Dermis microvascular lymphatic vessel endothelial cell (primary cell): ENCODE data around the gene BOLA1. TPM values are rescaled to one million over a fixed set of nuclear protein-coding genes. Genes with fewer than 3 reads are reported as not detected.
"Not testable (repeated sequence)": the region's sequence is repeated elsewhere in the genome, so short reads cannot be mapped to it uniquely, and the experiment has no call there.

ENCODE experiments used
- DNase-seq, 2 donors: peaks; one replicate each; pipeline versions ENCODE4 v3.0.0 to v3.0.0-alpha.2; 2010; ENCODE audit warnings: low read depth in 2 of 2
- total RNA-seq: library from RNA; depleted of rRNA; stranded (reverse); fragments of >200 nt; gene quantifications from 2 replicates; pipeline ENCODE4 v1.2.1, GENCODE V29; 2014

BOLA1 gene
- total RNA-seq, 1 donor from 2014 or later, result 6.0 TPM

DNA sequence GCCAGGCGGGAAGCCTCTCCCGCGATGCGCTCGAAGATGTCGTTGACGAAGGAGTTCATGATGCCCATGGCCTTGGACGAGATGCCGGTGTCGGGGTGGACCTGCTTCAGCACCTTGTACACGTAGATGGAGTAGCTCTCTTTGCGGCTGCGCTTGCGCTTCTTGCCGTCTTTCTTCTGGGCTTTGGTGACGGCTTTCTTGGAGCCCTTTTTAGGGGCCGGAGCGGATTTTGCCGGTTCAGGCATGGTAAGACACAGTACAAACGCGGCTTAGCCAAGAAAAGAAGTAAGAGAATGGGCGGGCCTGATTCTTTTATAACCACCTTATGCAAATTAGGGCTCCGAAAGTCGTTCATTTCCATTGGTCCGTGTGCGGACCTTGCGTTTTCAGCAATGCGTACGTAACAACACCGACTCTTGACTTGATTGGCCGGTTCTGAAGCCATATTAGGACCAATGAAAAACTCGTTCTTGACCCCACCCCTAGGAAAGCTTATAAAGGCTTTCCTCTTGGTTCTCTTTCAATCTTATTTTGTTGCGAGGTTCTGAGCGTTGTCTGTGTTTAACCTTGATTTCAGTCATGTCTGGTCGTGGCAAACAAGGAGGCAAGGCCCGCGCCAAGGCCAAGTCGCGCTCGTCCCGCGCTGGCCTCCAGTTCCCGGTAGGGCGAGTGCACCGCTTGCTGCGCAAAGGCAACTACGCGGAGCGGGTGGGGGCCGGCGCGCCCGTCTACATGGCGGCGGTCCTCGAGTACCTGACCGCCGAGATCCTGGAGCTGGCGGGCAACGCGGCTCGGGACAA, 12.8 kb upstream of the BOLA1 start:
- DNase-seq, result peak; percentile 99

- not testable (repeated sequence) for DNase-seq
Observed at GRCh38 chr1:149887196-149887455, 12.2 kb upstream of the BOLA1 start.

- DNase-seq, result peak; percentile 98 to 99
Observed at GRCh38 chr1:149887456-149888246, 11.7 kb upstream of the BOLA1 start.

DNA sequence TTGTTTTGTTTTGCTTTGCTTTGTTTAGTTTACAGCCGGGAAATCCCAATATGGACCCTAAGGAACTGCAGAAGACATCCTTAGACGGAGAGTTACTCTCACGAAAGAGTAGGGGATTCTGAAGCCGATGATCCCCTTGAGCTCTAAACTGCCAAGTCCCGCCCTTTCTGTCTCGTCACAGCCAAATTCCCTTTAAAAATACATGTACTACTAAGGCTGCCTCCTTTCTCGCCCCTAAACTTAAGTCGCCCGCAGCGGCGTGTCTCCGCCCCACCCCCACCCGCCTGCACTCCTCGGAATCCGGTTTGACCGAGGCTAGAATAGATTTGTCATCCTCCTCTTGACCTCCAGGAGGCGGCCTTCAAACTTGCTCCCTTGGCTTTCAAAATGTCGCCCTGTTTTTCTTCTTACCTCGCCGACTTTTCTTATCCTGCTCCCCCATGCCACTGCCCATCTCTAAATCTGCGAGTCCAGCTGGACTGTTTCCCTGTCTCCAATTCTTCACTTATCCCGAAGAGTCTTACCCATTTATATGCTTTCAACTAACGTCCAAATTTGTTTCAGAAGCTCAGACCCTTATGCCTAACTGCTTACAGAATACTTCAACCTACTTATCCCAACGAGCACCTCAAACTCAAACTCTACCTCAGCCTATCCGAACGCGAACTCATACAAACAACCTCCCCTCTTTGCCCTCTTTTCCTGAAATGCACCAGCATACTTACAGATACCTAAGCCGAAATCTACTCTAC, 10.9 kb upstream of the BOLA1 start:
- DNase-seq, result peak; percentile 40 to 82

- DNase-seq, result peak in 1 of 2 donors; percentile 47
Observed at GRCh38 chr1:149888999-149889289, 10.4 kb upstream of the BOLA1 start.

DNA sequence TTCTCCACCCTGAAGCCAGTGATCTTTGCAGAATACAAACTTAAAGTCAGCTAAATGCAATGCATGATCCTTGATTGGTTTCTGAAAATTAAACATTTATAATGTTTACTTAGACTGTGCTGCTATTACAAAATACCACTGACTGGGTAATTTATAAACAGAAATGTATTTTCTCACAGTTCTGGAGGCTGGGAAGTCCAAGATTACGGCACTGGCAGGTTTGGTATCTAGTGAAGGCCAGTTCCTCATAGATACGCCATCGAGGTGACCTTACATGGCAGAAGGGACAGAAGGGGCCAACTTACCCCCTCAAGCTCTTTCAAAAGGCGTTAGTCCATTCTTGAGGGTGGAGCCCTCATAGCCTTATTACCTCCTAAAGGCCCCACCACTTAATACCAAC, 2.8 kb upstream of the BOLA1 start:
- no peak for DNase-seq

GRCh38 chr1:149903836-149904491, 4.6 kb downstream of the BOLA1 start:
- DNase-seq, result no peak

- no peak for DNase-seq
Observed at GRCh38 chr1:149906570-149907075, 7.3 kb downstream of the BOLA1 start.

DNA sequence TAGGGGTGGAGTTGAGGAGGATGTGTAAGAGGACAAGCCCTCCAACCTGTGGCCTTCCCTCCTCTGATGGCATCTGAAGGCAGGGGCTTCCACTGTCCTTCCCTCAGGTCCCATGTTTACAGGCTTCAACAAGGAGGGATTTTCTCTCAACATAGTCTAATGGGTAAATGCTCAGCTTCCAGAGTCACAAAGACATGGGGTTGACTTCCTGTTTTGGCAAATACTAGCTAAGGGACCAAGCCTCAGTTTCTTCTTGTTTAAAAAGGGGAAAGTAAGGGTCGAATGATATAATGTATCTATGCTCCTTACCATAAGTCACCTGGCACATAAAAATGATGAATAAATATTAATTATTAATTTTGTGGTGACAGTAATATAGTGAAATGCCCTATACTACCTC, 15.2 kb downstream of the BOLA1 start:
- no peak for DNase-seq

GRCh38 chr1:149915429-149916192, 16.2 kb downstream of the BOLA1 start:
- no peak for DNase-seq

GRCh38 chr1:149916193-149916897, 17.0 kb downstream of the BOLA1 start:
- no peak for DNase-seq

DNA sequence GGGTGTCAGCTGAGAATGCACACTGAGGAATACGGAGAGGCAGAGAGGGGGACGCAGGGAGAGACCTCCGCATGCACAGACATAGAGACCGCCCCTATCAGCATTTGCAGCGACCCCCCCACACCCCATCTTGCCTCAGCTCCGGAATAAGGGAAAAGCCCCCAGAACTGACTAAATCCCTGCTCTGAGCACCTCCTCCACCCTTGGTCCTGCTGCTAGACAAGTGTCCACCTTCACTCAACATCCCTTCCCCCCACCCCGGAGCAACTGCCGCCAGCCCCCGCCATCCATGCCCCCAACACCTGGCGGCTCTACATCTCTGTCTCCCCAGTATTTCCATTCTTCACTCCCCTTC, 17.5 kb downstream of the BOLA1 start:
- no peak for DNase-seq

DNA sequence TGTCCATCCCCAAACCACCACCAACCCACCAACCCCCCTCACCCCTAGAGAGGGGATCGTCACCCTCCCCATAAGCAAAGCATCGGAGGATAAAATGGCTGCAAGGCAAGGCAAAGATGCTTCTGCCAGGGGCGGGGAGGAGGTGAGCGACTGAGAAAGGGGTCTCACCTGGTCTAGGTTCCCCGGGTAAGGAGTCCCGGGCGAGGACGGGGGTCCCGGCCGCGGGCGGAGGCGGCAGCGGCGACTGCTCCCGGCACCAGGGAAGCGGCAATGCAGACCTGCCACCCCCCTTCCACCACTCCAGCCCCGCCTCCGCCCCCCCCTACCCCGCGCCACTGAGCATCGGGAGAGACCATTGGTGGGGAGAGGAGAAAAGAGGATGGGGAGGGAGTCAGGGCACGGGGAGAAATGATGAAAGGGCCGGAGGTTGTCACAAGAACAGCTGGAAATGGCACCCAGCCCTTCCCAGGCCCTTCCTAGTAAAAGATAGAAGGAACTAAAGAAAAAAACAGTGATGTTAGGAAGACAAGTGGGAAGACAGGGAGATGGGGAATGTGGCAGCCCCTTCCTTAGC, 18.3 kb downstream of the BOLA1 start, which contains the start of gene SV2A:
Gene SV2A, minus strand, starts transcription at position 274 of the 574 bp plus-strand sequence. CDS start 4,004 bp downstream, outside the sequence.
- no peak for DNase-seq

- no peak for DNase-seq
Observed at GRCh38 chr1:149923626-149924025, 24.3 kb downstream of the BOLA1 start.

- DNase-seq, result no peak
Observed at GRCh38 chr1:149925345-149925744, 26.0 kb downstream of the BOLA1 start.

- DNase-seq, result no peak
Observed at GRCh38 chr1:149925751-149926150, 26.4 kb downstream of the BOLA1 start.

- DNase-seq, result no peak
Observed at GRCh38 chr1:149926296-149926695, 26.9 kb downstream of the BOLA1 start.

DNA sequence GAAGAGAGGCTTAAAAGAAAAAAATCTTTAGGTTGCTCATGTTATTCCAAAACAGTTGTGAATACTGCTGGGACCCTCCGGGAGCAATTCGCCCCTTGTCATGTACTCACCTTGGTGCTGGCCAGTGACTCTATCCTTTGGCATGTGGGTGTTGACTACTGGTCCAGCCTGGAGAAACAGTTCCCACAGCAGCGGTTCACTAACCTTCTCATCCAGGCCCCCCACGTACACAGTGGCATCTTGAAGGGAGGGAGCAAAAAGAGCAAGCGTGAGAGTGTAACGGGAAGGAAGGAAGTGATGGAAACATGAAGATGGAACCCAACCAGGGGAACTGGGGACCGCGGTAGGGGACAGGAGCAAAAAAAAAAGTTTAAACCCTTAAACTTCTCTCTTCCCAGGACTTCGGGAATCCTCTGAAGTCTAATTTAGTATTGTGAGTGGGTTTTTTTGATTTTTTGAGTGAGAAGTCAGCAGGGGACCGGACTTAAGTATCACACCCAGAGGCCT, 27.7 kb downstream of the BOLA1 start:
- peak in 1 of 2 donors; percentile 19 for DNase-seq

DNA sequence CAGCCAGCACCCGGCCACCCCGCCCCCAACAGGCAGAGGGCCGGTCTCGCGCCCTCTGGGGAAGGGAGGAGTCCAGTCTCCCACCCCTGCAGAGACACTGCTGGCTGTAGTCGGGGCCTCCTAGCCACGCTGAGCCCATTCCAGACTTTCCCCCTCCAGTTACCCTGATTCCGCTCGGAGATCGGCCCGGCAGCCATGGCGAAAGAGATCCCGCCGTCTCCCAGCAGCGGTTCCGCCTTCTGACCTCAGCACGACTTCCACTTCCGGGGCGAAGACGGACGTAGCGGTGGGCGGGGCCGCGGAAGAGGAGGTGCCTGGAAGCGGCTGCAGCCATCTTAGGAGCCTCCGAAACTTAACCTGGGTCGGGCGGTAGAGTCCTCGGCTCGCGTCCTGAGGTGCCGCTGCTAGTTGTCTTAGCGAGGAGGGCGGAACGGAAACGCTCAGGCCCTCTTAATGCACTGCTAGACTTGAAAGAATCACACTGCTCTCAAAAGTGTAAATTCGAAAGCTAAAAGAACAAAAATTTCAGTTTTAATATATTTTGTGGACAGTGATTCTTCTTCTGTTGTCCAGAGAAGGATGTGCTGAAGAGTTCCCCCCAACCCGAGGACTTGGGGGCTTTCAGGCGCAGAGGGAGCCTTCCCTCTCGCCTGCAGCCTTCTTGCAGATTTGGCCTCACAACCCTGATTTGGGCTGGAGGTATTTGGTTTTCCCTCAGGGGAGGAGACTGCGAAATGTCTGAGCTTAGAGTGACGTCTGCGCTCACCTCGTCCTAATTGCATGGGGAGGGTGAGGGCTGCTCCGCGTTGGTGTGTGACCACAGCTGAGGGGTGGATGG, 28.4 kb downstream of the BOLA1 start, which contains the start of gene SF3B4:
Gene SF3B4, minus strand, starts transcription at position 241 of the 838 bp plus-strand sequence. Its CDS starts 44 bp downstream, at position 197.
- peak; percentile 78 to 95 for DNase-seq
